ENCODE data around the gene HSPA2. TPM values are rescaled to one million over a fixed set of nuclear protein-coding genes. Genes with fewer than 3 reads are reported as not detected.

Gene HSPA2
- total RNA-seq, 2 donors from 2014 or later, result 35.9 to 59.9 TPM

DNA sequence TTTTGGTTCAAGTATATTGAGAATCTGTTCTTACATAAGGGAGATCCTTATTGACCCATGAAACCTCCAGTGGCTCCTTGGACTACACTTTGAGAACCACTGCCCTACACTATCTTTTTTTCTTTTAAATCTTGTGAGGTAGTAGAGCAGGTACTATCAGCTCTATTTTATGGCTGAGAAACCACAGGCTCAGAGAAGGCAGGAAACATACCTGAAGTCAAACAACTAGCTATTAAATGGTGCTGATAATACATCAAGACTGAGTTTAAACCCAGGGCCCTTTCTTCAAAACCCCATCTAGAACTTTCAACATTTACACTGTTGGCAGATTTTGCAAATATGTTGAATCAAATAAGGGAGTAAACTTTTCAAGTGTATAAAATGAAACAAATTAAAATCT is 43.8 kb upstream of the HSPA2 start:
- Histone ChIP-seq H3K9me3 (no peaks in the 10 kb centered on the region), H3K27ac (no peak overlapping the region), H3K36me3 (no peaks in the 10 kb centered on the region), H3K4me1 (replicated peaks) (peaks cover 6% of the 10 kb centered on the region), H3K4me3 (no peak overlapping the region), H3K27me3 (replicated peaks; ENCODE audit: insufficient read depth) (no peaks in the 10 kb centered on the region)
- no peak for TF ChIP-seq POLR2A (IDR thresholded peaks at IDR 0.05)
- TF ChIP-seq, protein P1, sequence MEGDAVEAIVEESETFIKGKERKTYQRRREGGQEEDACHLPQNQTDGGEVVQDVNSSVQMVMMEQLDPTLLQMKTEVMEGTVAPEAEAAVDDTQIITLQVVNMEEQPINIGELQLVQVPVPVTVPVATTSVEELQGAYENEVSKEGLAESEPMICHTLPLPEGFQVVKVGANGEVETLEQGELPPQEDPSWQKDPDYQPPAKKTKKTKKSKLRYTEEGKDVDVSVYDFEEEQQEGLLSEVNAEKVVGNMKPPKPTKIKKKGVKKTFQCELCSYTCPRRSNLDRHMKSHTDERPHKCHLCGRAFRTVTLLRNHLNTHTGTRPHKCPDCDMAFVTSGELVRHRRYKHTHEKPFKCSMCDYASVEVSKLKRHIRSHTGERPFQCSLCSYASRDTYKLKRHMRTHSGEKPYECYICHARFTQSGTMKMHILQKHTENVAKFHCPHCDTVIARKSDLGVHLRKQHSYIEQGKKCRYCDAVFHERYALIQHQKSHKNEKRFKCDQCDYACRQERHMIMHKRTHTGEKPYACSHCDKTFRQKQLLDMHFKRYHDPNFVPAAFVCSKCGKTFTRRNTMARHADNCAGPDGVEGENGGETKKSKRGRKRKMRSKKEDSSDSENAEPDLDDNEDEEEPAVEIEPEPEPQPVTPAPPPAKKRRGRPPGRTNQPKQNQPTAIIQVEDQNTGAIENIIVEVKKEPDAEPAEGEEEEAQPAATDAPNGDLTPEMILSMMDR (IDR thresholded peaks at IDR 0.05), result no peak
- no peak for TF ChIP-seq POLR2AphosphoS5 (IDR thresholded peaks at IDR 0.05)
- intact Hi-C loops (cut with DNase I), result no loop called here
- DNase-seq (ENCODE audit: low spot score), result no peak

DNA sequence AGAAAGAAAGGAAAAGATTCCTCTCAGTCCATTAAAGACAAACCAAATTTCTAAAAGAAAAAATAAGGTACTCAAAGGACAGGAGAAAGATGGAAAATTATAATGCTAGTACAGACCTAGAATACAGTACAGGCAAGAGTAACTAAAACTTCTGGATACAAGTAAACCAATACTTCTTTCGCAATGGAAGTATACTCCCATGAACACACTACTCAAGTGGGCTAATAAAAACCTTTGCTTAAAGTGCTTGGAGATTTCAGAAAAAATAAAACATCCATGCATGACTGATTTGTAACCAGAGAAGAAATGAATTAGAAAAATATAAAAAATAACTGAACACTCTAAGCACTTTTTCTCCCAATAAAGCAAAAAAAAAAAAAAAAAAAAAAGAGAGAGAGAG is 40.5 kb upstream of the HSPA2 start:
- no peaks in the 10 kb centered on the region for H3K36me3 ChIP-seq
- TF ChIP-seq POLR2A (IDR thresholded peaks at IDR 0.05) (no peak), POLR2AphosphoS5 (IDR thresholded peaks at IDR 0.05) (no peak)
- TF ChIP-seq, protein P1 (IDR thresholded peaks at IDR 0.05), result no peak
- intact Hi-C loops (cut with DNase I), result no loop called here
- peaks cover 6% of the 10 kb centered on the region for H3K4me1 ChIP-seq (replicated peaks)
- no peaks in the 10 kb centered on the region for H3K27me3 ChIP-seq (replicated peaks; ENCODE audit: insufficient read depth)
- H3K9me3 ChIP-seq, result no peaks in the 10 kb centered on the region
- H3K27ac ChIP-seq, result no peak overlapping the region
- no peak overlapping the region for H3K4me3 ChIP-seq
- DNase-seq (ENCODE audit: low spot score), result no peak
- whole genome bisulfite sequencing, result 96% methylated on average over 1 of the region's 1 CpG

DNA sequence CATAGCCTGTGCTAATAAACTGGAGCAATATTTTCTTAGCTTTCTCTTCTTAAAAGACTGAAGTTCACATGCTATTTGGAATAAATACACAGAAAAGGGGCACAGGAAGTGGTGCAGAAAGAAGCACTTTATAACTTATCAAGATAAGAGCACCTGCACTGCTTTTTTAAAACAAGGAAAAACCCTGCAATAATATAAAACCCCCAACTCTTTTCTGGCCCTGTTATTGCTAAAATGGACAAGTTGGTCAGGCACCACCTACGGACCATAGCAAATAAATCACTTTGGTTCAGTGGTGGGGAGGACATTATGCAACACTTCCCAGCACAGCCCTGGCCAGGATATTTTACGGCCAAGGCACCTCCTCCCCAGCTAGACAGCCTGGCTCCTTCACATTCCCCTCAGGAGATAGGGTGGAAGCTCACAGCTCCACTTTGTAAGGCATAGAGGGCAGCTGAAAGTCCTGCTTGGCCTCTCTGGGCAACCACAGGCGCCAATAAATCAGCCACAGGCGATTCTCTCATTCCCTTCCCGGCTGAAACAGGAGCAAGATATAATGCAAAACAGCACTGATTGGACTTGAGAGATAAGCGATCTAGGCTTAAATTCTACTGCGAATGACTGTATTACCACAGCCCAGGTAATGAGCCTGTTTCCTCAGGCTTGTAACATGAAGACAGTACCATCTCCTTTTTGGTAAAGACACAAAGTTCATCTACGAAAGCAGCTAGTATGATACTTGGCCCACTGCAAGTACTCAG is 39.0 kb upstream of the HSPA2 start:
- intact Hi-C loops (cut with DNase I), result no loop called here
- H3K27me3 ChIP-seq (replicated peaks; ENCODE audit: insufficient read depth), result no peaks in the 10 kb centered on the region
- TF ChIP-seq, protein P1 (IDR thresholded peaks at IDR 0.05), result peak in 2 of 4 experiments; percentile 11 to 17
- TF ChIP-seq POLR2AphosphoS5 (IDR thresholded peaks at IDR 0.05), result peak; percentile 77
- peak; percentile 53 for TF ChIP-seq POLR2A (IDR thresholded peaks at IDR 0.05)
- peak overlapping the region; percentile 87 to 92 for H3K4me3 ChIP-seq
- H3K4me1 ChIP-seq (replicated peaks), result peaks cover 6% of the 10 kb centered on the region
- peak; percentile 69 for DNase-seq (ENCODE audit: low spot score)
- 29% methylated on average over 8 of the region's 8 CpGs for WGBS
- H3K36me3 ChIP-seq, result no peaks in the 10 kb centered on the region
- H3K27ac ChIP-seq, result peak overlapping the region; percentile 98 to 99
- no peaks in the 10 kb centered on the region for H3K9me3 ChIP-seq

DNA sequence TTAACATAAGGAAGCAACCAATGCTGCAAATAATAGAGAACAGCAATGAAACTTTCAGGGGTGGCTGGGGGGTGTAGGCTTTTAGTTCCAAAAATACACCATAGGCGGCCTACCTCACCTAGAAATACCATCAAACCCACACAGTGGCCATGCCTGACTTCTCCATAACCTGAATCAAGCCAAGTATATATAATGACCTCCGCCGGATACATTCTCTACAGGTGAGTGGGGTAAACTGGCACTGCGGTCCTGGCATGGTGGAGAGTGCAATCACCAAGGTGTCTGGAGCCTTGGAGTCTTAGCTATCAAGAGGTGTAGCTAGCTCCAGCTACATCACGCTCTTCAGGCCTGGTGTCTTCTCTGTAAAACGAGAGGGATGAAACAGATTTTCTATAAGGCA is 38.1 kb upstream of the HSPA2 start:
- no peak for DNase-seq (ENCODE audit: low spot score)
- Histone ChIP-seq H3K27ac (peak overlapping the region; percentile 98 to 99), H3K27me3 (replicated peaks; ENCODE audit: insufficient read depth) (no peaks in the 10 kb centered on the region), H3K4me1 (replicated peaks) (peaks cover 6% of the 10 kb centered on the region), H3K4me3 (peak overlapping the region; percentile 87 to 92), H3K36me3 (no peaks in the 10 kb centered on the region), H3K9me3 (no peaks in the 10 kb centered on the region)
- intact Hi-C loops (cut with DNase I), result no loop called here
- TF ChIP-seq POLR2AphosphoS5 (IDR thresholded peaks at IDR 0.05) (no peak), POLR2A (IDR thresholded peaks at IDR 0.05) (no peak)
- TF ChIP-seq, protein P1 (IDR thresholded peaks at IDR 0.05), result no peak
- 40% methylated on average over 6 of the region's 6 CpGs for WGBS

DNA sequence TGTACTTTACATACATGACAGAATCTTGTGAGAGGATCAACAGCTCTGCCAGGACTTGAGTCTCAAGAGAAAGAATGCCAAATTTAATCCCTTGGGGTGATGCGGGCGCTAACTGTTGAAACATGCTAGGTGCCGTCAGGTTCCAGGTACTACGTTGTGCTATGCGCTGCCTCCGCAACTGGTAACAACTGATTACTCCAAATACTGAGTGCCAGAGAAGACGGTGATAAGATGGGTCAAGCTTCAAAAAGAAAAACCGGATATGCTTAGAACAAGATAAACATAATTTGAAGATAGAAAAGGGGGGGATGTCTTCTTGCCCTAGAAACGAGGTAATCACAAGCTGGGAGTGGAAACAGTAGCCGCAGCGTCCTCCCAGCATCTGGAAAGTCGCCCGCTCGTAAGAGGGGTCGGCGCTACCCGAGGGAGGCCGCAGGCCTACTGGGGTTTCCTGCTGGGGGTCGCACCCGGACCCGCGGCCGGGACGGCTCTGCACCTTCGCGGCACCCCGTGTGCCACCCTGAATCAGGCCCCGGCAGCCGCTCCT is 37.6 kb upstream of the HSPA2 start:
- under 1% methylated on average over 28 of the region's 29 CpGs for WGBS

More for the DNA sequence above, 37.6 kb upstream of the HSPA2 start:
- TF ChIP-seq POLR2A (IDR thresholded peaks at IDR 0.05), result no peak
- TF ChIP-seq POLR2AphosphoS5 (IDR thresholded peaks at IDR 0.05), result peak; percentile 14
- TF ChIP-seq, protein P1 (IDR thresholded peaks at IDR 0.05), result no peak
- Histone ChIP-seq H3K36me3 (no peaks in the 10 kb centered on the region), H3K27me3 (replicated peaks; ENCODE audit: insufficient read depth) (no peaks in the 10 kb centered on the region), H3K4me1 (replicated peaks) (peaks cover 6% of the 10 kb centered on the region), H3K27ac (peak overlapping the region; percentile 98 to 99), H3K9me3 (no peaks in the 10 kb centered on the region), H3K4me3 (peak overlapping the region; percentile 87 to 92)
- intact Hi-C loops (cut with DNase I), result no loop called here
- peak; percentile 63 for DNase-seq (ENCODE audit: low spot score)

Measured in prostate gland (tissue), 2 donors.